ENCODE measurements around the gene XRCC4.
A peak's percentile ranks its signal among the peaks of the same experiment; 100 is the strongest.
"Not testable (repeated sequence)": the region's sequence is repeated elsewhere in the genome, so short reads cannot be mapped to it uniquely, and the experiment has no call there.

XRCC4 gene

DNA sequence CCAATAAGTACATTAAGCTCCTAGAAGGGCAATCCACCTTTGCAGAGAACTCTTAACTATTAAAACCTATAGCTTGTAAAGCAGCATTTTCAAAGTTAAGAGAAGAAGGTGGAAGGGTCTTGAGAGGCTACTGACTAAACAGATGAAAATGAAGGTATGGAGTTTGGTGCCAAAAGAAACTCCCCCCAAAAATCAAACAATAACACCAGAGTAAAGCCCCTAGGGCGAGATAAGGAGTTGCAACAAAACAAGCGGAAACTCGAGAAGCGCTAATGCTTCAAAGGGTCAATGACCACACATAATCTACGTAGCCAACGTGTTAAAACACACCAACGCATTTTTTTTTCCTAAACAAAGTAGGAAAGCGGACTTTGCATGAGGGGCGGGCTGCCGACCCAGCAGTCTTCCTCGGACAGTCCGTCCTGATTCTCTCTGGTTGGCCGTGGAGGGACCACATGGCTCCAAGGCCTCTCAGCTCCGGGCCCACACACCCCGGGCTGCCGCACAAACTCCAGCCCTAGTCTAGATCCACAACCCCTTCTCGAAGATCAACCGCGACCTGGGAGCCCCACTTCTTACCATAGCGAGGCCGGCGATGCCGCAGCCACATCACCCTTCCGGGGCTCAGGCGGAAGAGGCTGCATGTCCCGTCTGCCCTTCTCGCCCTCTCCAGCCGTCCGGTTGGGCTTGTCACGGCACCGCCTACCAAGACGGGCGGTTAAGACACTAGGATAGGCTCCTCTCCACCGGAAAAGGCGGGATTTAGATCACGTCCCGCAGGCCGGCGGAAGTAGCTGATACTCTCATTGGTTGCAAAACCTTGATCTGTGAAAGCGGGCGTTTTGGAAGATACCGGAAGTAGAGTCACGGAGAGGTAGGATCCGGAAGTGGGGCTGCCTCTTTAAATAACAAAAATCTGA is at the start of gene XRCC4, which contains the start of gene TMEM167A:
Gene XRCC4, plus strand, starts transcription at position 806 of the 920 bp plus-strand sequence. CDS start 27,373 bp downstream, outside the sequence.
Gene TMEM167A, minus strand, starts transcription at position 653 of the 920 bp plus-strand sequence. Its CDS starts 71 bp downstream, at position 582.
- peak; percentile 75 to 87 (median 84) for DNase-seq

- no peak for DNase-seq
Observed at GRCh38 chr5:83029912-83030311, 47.4 kb upstream of the XRCC4 start.

- DNase-seq = no peak
Observed at GRCh38 chr5:83031381-83031780, 46.0 kb upstream of the XRCC4 start.

DNA sequence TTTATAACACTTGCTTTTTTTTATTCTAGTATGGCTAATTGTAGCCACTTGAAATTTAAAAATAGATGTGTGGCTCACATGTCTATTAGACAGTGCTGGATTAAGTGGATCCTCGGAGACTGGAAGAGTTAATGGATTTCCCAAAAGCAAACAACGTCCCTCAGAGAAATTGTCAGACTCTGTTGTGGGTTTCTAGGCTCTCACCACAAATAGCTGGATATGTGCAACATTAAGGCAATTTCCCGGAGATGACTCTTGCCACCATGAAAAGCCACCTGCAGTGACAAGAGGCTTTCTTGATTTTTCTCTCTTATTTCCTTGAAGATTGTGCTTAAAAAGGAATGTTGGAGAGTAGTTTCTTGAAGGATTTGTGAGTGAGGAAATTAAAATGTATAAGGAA is 43.3 kb upstream of the XRCC4 start:
- no peak for DNase-seq

DNA sequence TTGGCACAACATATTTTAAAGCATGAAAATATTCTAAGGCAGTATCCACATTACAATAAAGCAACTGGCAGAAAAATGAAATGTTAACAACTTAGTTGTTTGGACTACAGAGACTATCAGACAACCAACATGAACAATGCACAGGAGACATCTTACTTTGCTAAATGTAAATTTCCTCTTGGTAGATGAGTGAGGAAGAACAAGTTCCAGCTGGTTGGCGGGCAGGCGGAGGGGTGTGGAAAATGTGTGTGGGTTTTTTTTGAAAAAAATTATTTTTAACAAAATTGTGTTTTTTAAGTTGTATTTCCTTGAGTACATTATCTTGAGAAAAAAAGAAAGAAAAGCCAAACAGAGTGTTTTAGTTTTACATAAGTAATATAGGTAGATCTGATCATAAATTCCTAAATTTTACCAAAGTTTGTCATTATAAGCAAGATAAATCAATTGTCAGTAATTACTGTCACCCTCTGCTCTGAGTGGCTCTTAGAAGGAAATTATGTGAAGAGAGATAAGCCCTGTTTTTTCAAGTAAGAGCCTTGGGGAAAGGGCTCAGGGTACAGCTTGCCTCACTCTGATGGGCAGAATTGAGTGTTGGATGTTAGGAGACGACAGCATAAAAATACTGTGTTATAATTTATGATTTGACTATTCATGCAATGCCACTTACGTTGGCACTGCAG is 42.7 kb upstream of the XRCC4 start:
- DNase-seq = no peak

DNA sequence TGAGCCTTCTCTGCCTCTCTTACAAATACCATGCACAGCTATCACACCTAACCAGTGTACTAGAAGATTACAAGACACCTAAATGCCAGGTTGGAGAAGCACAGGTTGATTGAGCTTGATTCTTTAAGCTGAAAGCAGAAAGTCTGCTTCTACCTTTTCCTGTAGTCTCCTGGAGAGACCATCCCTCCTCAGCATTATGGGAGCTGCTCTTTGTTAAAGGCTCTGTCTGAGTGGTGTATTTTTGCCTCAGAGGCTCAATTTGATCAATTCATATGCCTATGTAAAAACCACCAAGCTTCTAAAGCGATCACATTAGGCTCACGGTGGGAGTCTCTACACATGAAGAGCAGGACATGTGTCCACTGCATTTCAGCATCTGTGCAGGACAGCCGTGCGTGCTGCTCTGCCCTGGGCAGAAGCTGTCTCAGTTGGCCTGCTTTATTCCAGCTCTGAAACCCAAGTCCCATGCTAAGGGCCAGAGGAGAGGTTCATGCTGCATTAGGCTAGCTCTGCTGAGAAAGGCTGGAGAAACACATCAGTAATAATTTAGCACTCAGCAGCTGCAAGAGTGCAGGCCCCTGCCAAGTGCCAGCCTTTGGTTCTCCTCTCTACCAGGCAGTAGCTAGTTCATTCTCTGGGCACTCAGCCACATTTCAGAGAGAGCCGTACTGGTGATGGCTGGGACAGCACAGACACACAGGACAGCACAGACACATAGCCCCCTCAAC is 41.8 kb upstream of the XRCC4 start:
- no peak for DNase-seq

DNA sequence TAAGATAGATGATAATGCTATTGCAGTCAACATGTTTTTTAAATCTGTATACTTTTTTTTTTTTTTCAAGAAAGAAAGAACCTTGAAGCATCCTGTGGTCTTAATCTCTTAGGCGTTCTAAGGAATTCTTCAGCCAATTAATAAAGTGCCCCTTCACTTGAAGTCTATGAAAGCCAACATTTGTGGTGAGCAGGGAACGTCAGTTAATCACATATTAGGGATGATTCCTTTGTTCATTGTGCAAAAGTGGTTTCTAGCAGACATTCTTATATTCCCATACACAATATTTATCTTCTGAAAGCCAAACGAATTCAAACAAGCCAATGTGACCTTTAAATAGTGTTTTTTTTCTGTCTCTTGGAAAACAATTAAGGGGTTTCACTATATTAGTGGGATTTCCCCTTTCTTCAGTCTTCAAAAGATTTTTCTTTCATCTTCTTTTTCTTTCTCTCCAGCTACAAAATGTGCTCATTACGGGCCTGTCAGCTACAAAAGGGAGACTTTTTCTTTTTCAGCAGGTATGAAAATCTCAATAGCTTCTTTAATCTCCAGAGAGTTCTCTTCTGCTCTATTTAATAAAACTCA is 40.3 kb upstream of the XRCC4 start:
- no peak for DNase-seq

DNA sequence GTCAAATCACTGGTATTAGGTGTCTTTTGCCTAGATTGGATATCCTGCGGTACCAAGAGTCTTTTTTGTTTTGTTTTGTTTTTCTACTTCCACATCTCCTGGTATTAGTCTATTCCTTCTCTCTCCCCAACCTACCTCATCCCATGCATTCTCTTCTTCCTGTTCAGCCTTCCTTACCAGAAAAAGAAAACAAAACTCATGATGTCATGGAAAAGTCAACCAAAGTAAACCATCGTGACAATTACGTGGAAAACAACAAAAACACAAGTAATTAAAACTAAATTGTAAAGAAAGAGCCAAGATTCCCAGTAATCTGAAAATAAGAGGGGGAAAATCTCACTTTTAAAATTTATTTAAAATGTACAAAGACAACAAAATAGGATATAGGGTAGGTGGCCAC is 38.4 kb upstream of the XRCC4 start:
- no peak for DNase-seq

- no peak for DNase-seq
Observed at GRCh38 chr5:83042507-83042906, 34.8 kb upstream of the XRCC4 start.

- DNase-seq = no peak
Observed at GRCh38 chr5:83044926-83045325, 32.4 kb upstream of the XRCC4 start.

- DNase-seq = no peak
Observed at GRCh38 chr5:83048277-83048676, 29.1 kb upstream of the XRCC4 start.

DNA sequence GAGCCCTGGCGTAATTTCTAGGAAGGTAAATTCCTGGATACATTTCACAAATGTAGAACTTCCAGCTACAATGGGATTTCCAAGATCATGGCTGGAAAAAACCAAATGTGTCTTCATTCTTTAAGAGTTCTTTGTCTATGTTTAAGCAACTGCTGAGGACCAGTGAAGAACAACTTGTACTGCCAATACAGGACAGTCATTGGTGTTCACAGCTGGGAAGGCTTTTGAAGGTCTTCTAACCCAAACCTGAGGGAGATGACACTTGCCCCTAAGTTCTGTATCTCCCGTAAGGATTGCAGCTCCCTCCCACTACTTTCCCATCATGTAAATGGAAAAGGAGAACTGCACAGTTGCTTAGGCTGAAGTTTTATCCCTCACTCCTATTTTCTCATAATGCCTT is 28.5 kb upstream of the XRCC4 start:
- no peak for DNase-seq

- no peak for DNase-seq
Observed at GRCh38 chr5:83049370-83049885, 27.9 kb upstream of the XRCC4 start.

- no peak for DNase-seq
Observed at GRCh38 chr5:83050723-83051340, 26.5 kb upstream of the XRCC4 start.

DNA sequence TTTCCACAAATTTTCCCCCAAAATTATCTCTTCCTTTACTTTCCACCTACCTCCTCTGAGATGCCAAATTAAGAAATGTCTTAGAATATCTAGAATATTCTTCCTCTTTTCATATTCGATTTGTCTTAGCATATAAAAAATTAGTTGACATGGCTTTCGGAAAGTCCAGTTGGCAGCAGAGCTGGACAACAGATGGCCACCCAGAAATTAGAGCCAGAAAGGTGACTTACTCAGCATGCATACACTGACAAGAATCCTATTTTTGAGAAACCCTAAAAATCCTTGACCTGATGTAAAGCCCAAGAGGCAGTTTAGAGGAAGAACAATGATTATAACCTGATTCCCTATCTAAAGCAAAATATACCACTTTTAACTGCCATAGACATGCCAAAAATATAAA is 22.2 kb upstream of the XRCC4 start:
- no peak for DNase-seq

GRCh38 chr5:83058726-83059125 is 18.6 kb upstream of the XRCC4 start:
- DNase-seq = no peak

GRCh38 chr5:83059341-83059740 is 18.0 kb upstream of the XRCC4 start:
- DNase-seq = no peak

GRCh38 chr5:83066548-83067110 is 10.7 kb upstream of the XRCC4 start:
- DNase-seq = no peak

GRCh38 chr5:83067377-83067776 is 10.0 kb upstream of the XRCC4 start:
- DNase-seq = not testable (repeated sequence)

- DNase-seq = no peak
Observed at GRCh38 chr5:83069096-83069799, 8.1 kb upstream of the XRCC4 start.

Data from activated CD4-positive, CD25-positive, alpha-beta regulatory T cell (primary cell).